Ascending aorta (tissue), 2 donors: Measurements from ENCODE around the gene SETBP1. TPM values are rescaled to one million over a fixed set of nuclear protein-coding genes. Genes with fewer than 3 reads are reported as not detected.

Experiments used
- DNase-seq, 2 donors: peaks; one replicate each; pipeline ENCODE4 v3.0.0-alpha.2; 2019; ENCODE audit warnings: low spot score in 2 of 2
- H3K27ac ChIP-seq, 2 donors: fragments of 200-600 bp; sonication (generic); one replicate each; pipeline ENCODE4 v1.5.1; 2016 to 2017; ENCODE audit warnings: mild to moderate bottlenecking in 1 of 2
- H3K27me3 ChIP-seq: fragments of 200-600 bp; sonication (generic); one replicate; pipeline ENCODE4 v1.5.1; 2017
- H3K36me3 ChIP-seq, 2 donors: fragments of 200-600 bp; sonication (generic); one replicate each; pipeline ENCODE4 v1.5.1; 2016
- H3K4me1 ChIP-seq, 2 donors: fragments of 200-600 bp; sonication (generic); one replicate each; pipeline ENCODE4 v1.5.1; 2016 to 2017; ENCODE audit warnings: mild to moderate bottlenecking in 1 of 2
- H3K4me3 ChIP-seq, 2 donors: fragments of 200-600 bp; sonication (generic); one replicate each; pipeline ENCODE4 v1.5.1; 2016 to 2017; ENCODE audit warnings: mild to moderate bottlenecking in 1 of 2
- H3K9me3 ChIP-seq, 2 donors: fragments of 200-600 bp; sonication (generic); one replicate each; pipeline ENCODE4 v1.5.1; 2016
- CTCF ChIP-seq, 3 experiments: fragments of 200-600 bp in 2 of 3; fragments of 450-650 bp in 1 of 3; sonication (generic) in 2 of 3; IDR thresholded peaks; one replicate each; pipeline ENCODE4 v1.5.1; 2016 to 2019; ENCODE audit warnings: antibody characterized with exemption in 3 of 3, mild to moderate bottlenecking in 1 of 3, moderate library complexity in 1 of 3
- intact Hi-C: fragments of 100-400 bp; cut with DNase I; formaldehyde crosslinking; loops from one replicate; pipeline ENCODE4 v1.15.1; 2023
- total RNA-seq: library from RNA; depleted of rRNA; stranded (reverse); fragments of >200 nt; gene quantifications from one replicate; pipeline ENCODE4 v1.1.0, GENCODE V29; 2016

The SETBP1 gene
- total RNA-seq, 1 donor from 2014 or later, result 23.5 TPM

GRCh38 chr18:45056926-45057325, 376.2 kb downstream of the SETBP1 start:
- intact Hi-C loops, result no loop called here
- Histone ChIP-seq H3K27ac (no peak overlapping the region), H3K27me3 (no peaks in the 10 kb centered on the region), H3K9me3 (no peaks in the 10 kb centered on the region), H3K4me1 (no peaks in the 10 kb centered on the region), H3K36me3 (no peaks in the 10 kb centered on the region), H3K4me3 (no peak overlapping the region)
- TF ChIP-seq CTCF (IDR thresholded peaks at IDR 0.05), result no peak
- no peak for DNase-seq

GRCh38 chr18:45057955-45058600, 377.4 kb downstream of the SETBP1 start:
- no peak for DNase-seq
- H3K4me1 ChIP-seq, result no peaks in the 10 kb centered on the region
- no peak overlapping the region for H3K4me3 ChIP-seq
- H3K27me3 ChIP-seq, result no peaks in the 10 kb centered on the region
- intact Hi-C loops, result no loop called here
- TF ChIP-seq CTCF (IDR thresholded peaks at IDR 0.05), result no peak
- no peaks in the 10 kb centered on the region for H3K9me3 ChIP-seq
- no peak overlapping the region for H3K27ac ChIP-seq
- H3K36me3 ChIP-seq, result no peaks in the 10 kb centered on the region

GRCh38 chr18:45059695-45060094, 379.0 kb downstream of the SETBP1 start:
- H3K27ac ChIP-seq, result no peak overlapping the region
- no peaks in the 10 kb centered on the region for H3K4me1 ChIP-seq
- H3K4me3 ChIP-seq, result no peak overlapping the region
- DNase-seq, result no peak
- no peaks in the 10 kb centered on the region for H3K27me3 ChIP-seq
- no peak for TF ChIP-seq CTCF (IDR thresholded peaks at IDR 0.05)
- intact Hi-C loops, result no loop called here
- peaks cover 10 to 13% of the 10 kb centered on the region in 2 donors for H3K36me3 ChIP-seq
- no peaks in the 10 kb centered on the region for H3K9me3 ChIP-seq

- Histone ChIP-seq H3K9me3 (no peaks in the 10 kb centered on the region), H3K4me1 (no peaks in the 10 kb centered on the region), H3K27ac (no peak overlapping the region), H3K4me3 (no peak overlapping the region), H3K36me3 (peaks cover 10 to 13% of the 10 kb centered on the region in 2 donors), H3K27me3 (no peaks in the 10 kb centered on the region)
- intact Hi-C loops, result no loop called here
- no peak for TF ChIP-seq CTCF (IDR thresholded peaks at IDR 0.05)
- DNase-seq, result no peak
These were observed 379.4 kb downstream of the SETBP1 start for GRCh38 chr18:45060102-45060501.

- intact Hi-C loops, result no loop called here
- no peak for TF ChIP-seq CTCF (IDR thresholded peaks at IDR 0.05)
These were observed 380.7 kb downstream of the SETBP1 start for GRCh38 chr18:45061359-45061758.

More at GRCh38 chr18:45061359-45061758, 380.7 kb downstream of the SETBP1 start:
- Histone ChIP-seq H3K27ac (no peak overlapping the region), H3K9me3 (no peaks in the 10 kb centered on the region), H3K4me3 (no peak overlapping the region), H3K4me1 (no peaks in the 10 kb centered on the region), H3K36me3 (peaks cover 10 to 13% of the 10 kb centered on the region in 2 donors), H3K27me3 (no peaks in the 10 kb centered on the region)
- no peak for DNase-seq
